ENCODE data around the gene ZDHHC17.

ZDHHC17 gene

GRCh38 chr12:76830436-76830835 is 66.5 kb downstream of the ZDHHC17 start:
- Histone ChIP-seq H3K9me3 (peaks cover 0 to 6% (median 4%) of the 10 kb centered on the region in 3 donors), H3K4me1 (peaks cover 0 to 9% (median 0%) of the 10 kb centered on the region in 4 donors), H3K27me3 (no peaks in the 10 kb centered on the region), H3K27ac (no peak overlapping the region), H3K4me3 (no peak overlapping the region), H3K36me3 (peaks cover 15 to 40% (median 35%) of the 10 kb centered on the region in 3 donors)
- DNase-seq = no peak
- TF ChIP-seq, protein P1, sequence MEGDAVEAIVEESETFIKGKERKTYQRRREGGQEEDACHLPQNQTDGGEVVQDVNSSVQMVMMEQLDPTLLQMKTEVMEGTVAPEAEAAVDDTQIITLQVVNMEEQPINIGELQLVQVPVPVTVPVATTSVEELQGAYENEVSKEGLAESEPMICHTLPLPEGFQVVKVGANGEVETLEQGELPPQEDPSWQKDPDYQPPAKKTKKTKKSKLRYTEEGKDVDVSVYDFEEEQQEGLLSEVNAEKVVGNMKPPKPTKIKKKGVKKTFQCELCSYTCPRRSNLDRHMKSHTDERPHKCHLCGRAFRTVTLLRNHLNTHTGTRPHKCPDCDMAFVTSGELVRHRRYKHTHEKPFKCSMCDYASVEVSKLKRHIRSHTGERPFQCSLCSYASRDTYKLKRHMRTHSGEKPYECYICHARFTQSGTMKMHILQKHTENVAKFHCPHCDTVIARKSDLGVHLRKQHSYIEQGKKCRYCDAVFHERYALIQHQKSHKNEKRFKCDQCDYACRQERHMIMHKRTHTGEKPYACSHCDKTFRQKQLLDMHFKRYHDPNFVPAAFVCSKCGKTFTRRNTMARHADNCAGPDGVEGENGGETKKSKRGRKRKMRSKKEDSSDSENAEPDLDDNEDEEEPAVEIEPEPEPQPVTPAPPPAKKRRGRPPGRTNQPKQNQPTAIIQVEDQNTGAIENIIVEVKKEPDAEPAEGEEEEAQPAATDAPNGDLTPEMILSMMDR (IDR thresholded peaks at IDR 0.05) = no peak
- intact Hi-C loops (cut with DNase I; ENCODE audit: low total_unique reads) = no loop called here

DNA sequence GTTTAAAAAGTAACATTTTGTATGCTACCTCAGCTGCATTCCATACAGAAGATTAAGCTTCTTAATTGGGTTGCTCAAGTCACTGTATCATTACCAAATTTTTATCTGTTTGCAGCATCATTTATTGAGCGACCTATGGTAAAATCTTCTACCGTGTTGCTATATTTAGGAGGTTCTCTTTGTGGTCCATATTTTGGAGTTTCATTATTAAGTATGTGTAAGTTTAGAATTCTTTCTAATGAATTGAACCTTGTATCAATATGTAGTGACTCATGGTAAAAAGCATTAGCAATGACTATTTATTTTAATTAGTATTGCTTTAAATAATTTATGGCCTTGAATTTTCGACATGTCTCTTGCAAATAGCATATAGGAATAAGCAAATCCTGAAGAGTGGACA is 72.7 kb downstream of the ZDHHC17 start:
- DNase-seq = no peak
- intact Hi-C loops (cut with DNase I; ENCODE audit: low total_unique reads) = no loop called here
- Histone ChIP-seq H3K27me3 (no peaks in the 10 kb centered on the region), H3K9me3 (peaks cover 0 to 6% (median 4%) of the 10 kb centered on the region in 3 donors), H3K36me3 (peaks cover 12 to 24% (median 17%) of the 10 kb centered on the region in 3 donors), H3K27ac (no peak overlapping the region), H3K4me1 (no peaks in the 10 kb centered on the region), H3K4me3 (no peak overlapping the region)
- TF ChIP-seq, protein P1 (IDR thresholded peaks at IDR 0.05) = no peak

- intact Hi-C loops (cut with DNase I; ENCODE audit: low total_unique reads) = no loop called here
- no peak for DNase-seq
- peaks cover 7 to 47% (median 28%) of the 10 kb centered on the region in 3 donors for H3K36me3 ChIP-seq
These were observed 83.3 kb downstream of the ZDHHC17 start for GRCh38 chr12:76847260-76847659.

GRCh38 chr12:76848132-76848531 is 84.2 kb downstream of the ZDHHC17 start:
- Histone ChIP-seq H3K9me3 (no peaks in the 10 kb centered on the region), H3K4me1 (no peaks in the 10 kb centered on the region), H3K27ac (no peak overlapping the region), H3K27me3 (no peaks in the 10 kb centered on the region), H3K4me3 (no peak overlapping the region), H3K36me3 (peaks cover 7 to 47% (median 31%) of the 10 kb centered on the region in 3 donors)
- TF ChIP-seq, protein P1 (IDR thresholded peaks at IDR 0.05) = no peak
- intact Hi-C loops (cut with DNase I; ENCODE audit: low total_unique reads) = no loop called here
- no peak for DNase-seq

More at GRCh38 chr12:76847260-76847659, 83.3 kb downstream of the ZDHHC17 start:
- H3K9me3 ChIP-seq = no peaks in the 10 kb centered on the region
- H3K27me3 ChIP-seq = no peaks in the 10 kb centered on the region
- H3K27ac ChIP-seq = no peak overlapping the region
- H3K4me1 ChIP-seq = no peaks in the 10 kb centered on the region
- TF ChIP-seq, protein P1 (IDR thresholded peaks at IDR 0.05) = no peak
- H3K4me3 ChIP-seq = no peak overlapping the region

GRCh38 chr12:76852106-76852505 is 88.2 kb downstream of the ZDHHC17 start:
- Histone ChIP-seq H3K4me1 (no peaks in the 10 kb centered on the region), H3K27ac (no peak overlapping the region), H3K4me3 (no peak overlapping the region), H3K27me3 (no peaks in the 10 kb centered on the region), H3K36me3 (peaks cover 25 to 48% (median 41%) of the 10 kb centered on the region in 3 donors), H3K9me3 (no peaks in the 10 kb centered on the region)
- TF ChIP-seq, protein P1 (IDR thresholded peaks at IDR 0.05) = no peak
- DNase-seq = no peak
- intact Hi-C loops (cut with DNase I; ENCODE audit: low total_unique reads) = no loop called here

- Histone ChIP-seq H3K4me3 (no peak overlapping the region), H3K4me1 (no peaks in the 10 kb centered on the region), H3K9me3 (no peaks in the 10 kb centered on the region), H3K27me3 (no peaks in the 10 kb centered on the region), H3K36me3 (peaks cover 44 to 71% (median 49%) of the 10 kb centered on the region in 3 donors), H3K27ac (no peak overlapping the region)
- intact Hi-C loops (cut with DNase I; ENCODE audit: low total_unique reads) = no loop called here
- TF ChIP-seq, protein P1 (IDR thresholded peaks at IDR 0.05) = no peak
- DNase-seq = no peak
These were observed 91.4 kb downstream of the ZDHHC17 start for GRCh38 chr12:76855271-76855670.

Data from tibial artery (tissue), 4 donors.